ENCODE measurements around the gene AOPEP. TPM values are rescaled to one million over a fixed set of nuclear protein-coding genes. Genes with fewer than 3 reads are reported as not detected.
A peak's percentile ranks its signal among the peaks of the same experiment; 100 is the strongest.

AOPEP gene
- total RNA-seq, 1 experiment from 2014 or later = 36.4 TPM

DNA sequence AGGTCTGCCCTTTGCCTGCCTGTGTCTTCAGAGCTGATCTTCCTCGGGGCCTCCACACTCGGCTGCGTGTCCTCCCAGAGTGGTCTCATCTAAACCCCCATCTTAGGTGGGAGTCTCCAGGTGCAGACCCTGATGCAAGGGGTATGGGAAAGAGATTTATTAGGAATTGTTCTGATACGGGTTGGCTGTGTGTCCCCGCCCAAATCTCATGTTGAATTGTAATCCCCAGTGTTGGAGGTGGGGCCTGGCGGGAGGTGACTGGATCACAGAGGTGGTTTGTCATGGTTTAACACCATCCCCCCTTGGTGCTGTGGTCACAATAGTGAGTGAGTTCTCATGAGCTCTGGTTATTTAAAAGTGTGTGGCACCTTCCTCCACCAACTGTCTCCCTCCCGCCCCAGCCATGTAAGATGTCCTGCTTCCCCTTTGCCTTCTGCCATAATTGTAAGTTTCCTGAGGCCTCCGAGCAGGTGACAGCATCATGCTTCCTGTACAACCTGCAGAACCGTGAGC, 208.4 kb downstream of the AOPEP start:
- ATAC-seq (no peak), DNase-seq (ENCODE audit: low read depth, low spot score) (no peak)
- CTCF ChIA-PET = no interaction called here
- Histone ChIP-seq H3K36me3 (ENCODE audit: control insufficient read depth, insufficient read depth, low read length) (no peaks in the 10 kb centered on the region), H3K27me3 (ENCODE audit: control insufficient read depth, insufficient read depth, low read length) (no peaks in the 10 kb centered on the region), H3K4me1 (ENCODE audit: control insufficient read depth, insufficient read depth, low read length) (peaks cover 9% of the 10 kb centered on the region), H3K4me3 (ENCODE audit: low read depth in 2 of 2, low read length in 2 of 2) (no peak overlapping the region), H3K27ac (ENCODE audit: low read length) (peak overlapping the region; percentile 51; the same call in 1 of the 2 replicates), H3K9me3 (ENCODE audit: control insufficient read depth, insufficient read depth, low read depth, low read length) (no peaks in the 10 kb centered on the region)
- in situ Hi-C loops (cut with HindIII; ENCODE audit: low pct_unique_long_range_greater_than_20kb, low sequenced_read_pairs) = no loop called here
- intact Hi-C loops (cut with micrococcal nuclease; ENCODE audit: unreplicated experiment) = no loop called here
- TF ChIP-seq, protein P1, sequence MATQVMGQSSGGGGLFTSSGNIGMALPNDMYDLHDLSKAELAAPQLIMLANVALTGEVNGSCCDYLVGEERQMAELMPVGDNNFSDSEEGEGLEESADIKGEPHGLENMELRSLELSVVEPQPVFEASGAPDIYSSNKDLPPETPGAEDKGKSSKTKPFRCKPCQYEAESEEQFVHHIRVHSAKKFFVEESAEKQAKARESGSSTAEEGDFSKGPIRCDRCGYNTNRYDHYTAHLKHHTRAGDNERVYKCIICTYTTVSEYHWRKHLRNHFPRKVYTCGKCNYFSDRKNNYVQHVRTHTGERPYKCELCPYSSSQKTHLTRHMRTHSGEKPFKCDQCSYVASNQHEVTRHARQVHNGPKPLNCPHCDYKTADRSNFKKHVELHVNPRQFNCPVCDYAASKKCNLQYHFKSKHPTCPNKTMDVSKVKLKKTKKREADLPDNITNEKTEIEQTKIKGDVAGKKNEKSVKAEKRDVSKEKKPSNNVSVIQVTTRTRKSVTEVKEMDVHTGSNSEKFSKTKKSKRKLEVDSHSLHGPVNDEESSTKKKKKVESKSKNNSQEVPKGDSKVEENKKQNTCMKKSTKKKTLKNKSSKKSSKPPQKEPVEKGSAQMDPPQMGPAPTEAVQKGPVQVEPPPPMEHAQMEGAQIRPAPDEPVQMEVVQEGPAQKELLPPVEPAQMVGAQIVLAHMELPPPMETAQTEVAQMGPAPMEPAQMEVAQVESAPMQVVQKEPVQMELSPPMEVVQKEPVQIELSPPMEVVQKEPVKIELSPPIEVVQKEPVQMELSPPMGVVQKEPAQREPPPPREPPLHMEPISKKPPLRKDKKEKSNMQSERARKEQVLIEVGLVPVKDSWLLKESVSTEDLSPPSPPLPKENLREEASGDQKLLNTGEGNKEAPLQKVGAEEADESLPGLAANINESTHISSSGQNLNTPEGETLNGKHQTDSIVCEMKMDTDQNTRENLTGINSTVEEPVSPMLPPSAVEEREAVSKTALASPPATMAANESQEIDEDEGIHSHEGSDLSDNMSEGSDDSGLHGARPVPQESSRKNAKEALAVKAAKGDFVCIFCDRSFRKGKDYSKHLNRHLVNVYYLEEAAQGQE (IDR thresholded peaks at IDR 0.05; ENCODE audit: insufficient read depth in 1 of 2, low read depth in 2 of 2, low read length in 1 of 2) = no peak
- no peak for TF ChIP-seq TCF7L2 (IDR thresholded peaks at IDR 0.05; ENCODE audit: low read depth, low read length)
- TF ChIP-seq POLR2AphosphoS5 (IDR thresholded peaks at IDR 0.05; ENCODE audit: low read depth, low read length) = no peak
- POLR2A ChIA-PET = no interaction called here
- BruUV-seq (replicated peaks) = no TSS peak

DNA sequence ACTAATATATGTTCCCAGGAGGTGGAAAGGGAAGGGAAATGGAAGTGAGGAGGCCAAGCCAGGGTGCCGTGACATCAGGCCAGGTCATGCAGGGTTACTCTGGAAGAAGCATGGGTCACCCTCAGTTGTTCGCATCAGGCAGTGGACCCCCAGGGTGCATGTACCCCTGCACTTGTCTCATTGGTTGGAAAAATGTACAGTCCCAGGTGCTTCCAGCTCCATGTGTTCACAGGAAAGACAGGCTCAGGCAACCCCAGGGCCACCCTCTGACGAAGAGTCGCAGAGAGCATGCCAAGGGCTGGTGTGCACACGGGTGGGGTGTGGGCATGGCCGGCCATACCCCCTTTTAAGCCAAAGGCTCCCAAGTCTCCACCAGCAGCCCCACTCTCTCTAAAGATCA, 208.9 kb downstream of the AOPEP start:
- BruUV-seq (replicated peaks) = no TSS peak
- TF ChIP-seq TCF7L2 (IDR thresholded peaks at IDR 0.05; ENCODE audit: low read depth, low read length) = no peak
- TF ChIP-seq, protein P2, sequence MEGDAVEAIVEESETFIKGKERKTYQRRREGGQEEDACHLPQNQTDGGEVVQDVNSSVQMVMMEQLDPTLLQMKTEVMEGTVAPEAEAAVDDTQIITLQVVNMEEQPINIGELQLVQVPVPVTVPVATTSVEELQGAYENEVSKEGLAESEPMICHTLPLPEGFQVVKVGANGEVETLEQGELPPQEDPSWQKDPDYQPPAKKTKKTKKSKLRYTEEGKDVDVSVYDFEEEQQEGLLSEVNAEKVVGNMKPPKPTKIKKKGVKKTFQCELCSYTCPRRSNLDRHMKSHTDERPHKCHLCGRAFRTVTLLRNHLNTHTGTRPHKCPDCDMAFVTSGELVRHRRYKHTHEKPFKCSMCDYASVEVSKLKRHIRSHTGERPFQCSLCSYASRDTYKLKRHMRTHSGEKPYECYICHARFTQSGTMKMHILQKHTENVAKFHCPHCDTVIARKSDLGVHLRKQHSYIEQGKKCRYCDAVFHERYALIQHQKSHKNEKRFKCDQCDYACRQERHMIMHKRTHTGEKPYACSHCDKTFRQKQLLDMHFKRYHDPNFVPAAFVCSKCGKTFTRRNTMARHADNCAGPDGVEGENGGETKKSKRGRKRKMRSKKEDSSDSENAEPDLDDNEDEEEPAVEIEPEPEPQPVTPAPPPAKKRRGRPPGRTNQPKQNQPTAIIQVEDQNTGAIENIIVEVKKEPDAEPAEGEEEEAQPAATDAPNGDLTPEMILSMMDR (IDR thresholded peaks at IDR 0.05) = no peak
- TF ChIP-seq, protein P1 (IDR thresholded peaks at IDR 0.05; ENCODE audit: insufficient read depth in 1 of 2, low read depth in 2 of 2, low read length in 1 of 2) = no peak
- no peak for TF ChIP-seq POLR2AphosphoS5 (IDR thresholded peaks at IDR 0.05; ENCODE audit: low read depth, low read length)
- no peak for TF ChIP-seq SIN3A (IDR thresholded peaks at IDR 0.05; ENCODE audit: borderline replicate concordance, insufficient read depth, low read depth, low read length)
- H3K27me3 ChIP-seq (ENCODE audit: control insufficient read depth, insufficient read depth, low read length) = no peaks in the 10 kb centered on the region
- DNase-seq (ENCODE audit: low read depth, low spot score) (no peak), ATAC-seq (no peak)
- in situ Hi-C loops (cut with HindIII; ENCODE audit: low pct_unique_long_range_greater_than_20kb, low sequenced_read_pairs) (no loop called here), intact Hi-C loops (cut with micrococcal nuclease; ENCODE audit: unreplicated experiment) (no loop called here)
- no peaks in the 10 kb centered on the region for H3K9me3 ChIP-seq (ENCODE audit: control insufficient read depth, insufficient read depth, low read depth, low read length)
- H3K27ac ChIP-seq (ENCODE audit: low read length) = no peak overlapping the region
- H3K4me3 ChIP-seq (ENCODE audit: low read depth in 2 of 2, low read length in 2 of 2) = no peak overlapping the region
- H3K4me1 ChIP-seq (ENCODE audit: control insufficient read depth, insufficient read depth, low read length) = peaks cover 9% of the 10 kb centered on the region
- ChIA-PET CTCF (no interaction called here), POLR2A (no interaction called here)
- H3K36me3 ChIP-seq (ENCODE audit: control insufficient read depth, insufficient read depth, low read length) = no peaks in the 10 kb centered on the region

Measured in Panc1 (cell line).